HL-60/S4 treated with phorbol 12-myristate 13-acetate at 8.2 ng/mL for 4 days and 3 days (cell line): ENCODE data around the gene UXS1.

ENCODE experiments used
- in situ Hi-C: fragments of 300-500 bp; cut with MboI; formaldehyde crosslinking; loops from 2 replicates; pipeline ENCODE4 v1.15.0; 2022; ENCODE audit warnings: low sequenced_read_pairs

The UXS1 gene

GRCh38 chr2:106161938-106162820 lies 31.9 kb downstream of the UXS1 start:
- in situ Hi-C loops = no loop called here

- in situ Hi-C loops = no loop called here
Observed at GRCh38 chr2:106161341-106161740, 32.8 kb downstream of the UXS1 start.

- in situ Hi-C loops = no loop called here
Observed at GRCh38 chr2:106160786-106161261, 33.3 kb downstream of the UXS1 start.

- in situ Hi-C loops = no loop called here
Observed at GRCh38 chr2:106159866-106160785, 34.0 kb downstream of the UXS1 start.

- in situ Hi-C loops = no loop called here
Observed at GRCh38 chr2:106158871-106159270, 35.2 kb downstream of the UXS1 start.

- in situ Hi-C loops = no loop called here
Observed at GRCh38 chr2:106158131-106158530, 36.0 kb downstream of the UXS1 start.

GRCh38 chr2:106157416-106157815 lies 36.7 kb downstream of the UXS1 start:
- in situ Hi-C loops = no loop called here

GRCh38 chr2:106156305-106157296 lies 37.5 kb downstream of the UXS1 start:
- in situ Hi-C loops = no loop called here

GRCh38 chr2:106153781-106154180 lies 40.3 kb downstream of the UXS1 start:
- in situ Hi-C loops = no loop called here

- in situ Hi-C loops = no loop called here
Observed at GRCh38 chr2:106147665-106148064, 46.4 kb downstream of the UXS1 start.

GRCh38 chr2:106147159-106147558 lies 46.9 kb downstream of the UXS1 start:
- in situ Hi-C loops = no loop called here

- in situ Hi-C loops = no loop called here
Observed at GRCh38 chr2:106144621-106145331, 49.3 kb downstream of the UXS1 start.

GRCh38 chr2:106143495-106144215 lies 50.4 kb downstream of the UXS1 start:
- in situ Hi-C loops = no loop called here

GRCh38 chr2:106142683-106143082 lies 51.4 kb downstream of the UXS1 start:
- in situ Hi-C loops = no loop called here

- in situ Hi-C loops = no loop called here
Observed at GRCh38 chr2:106140913-106141312, 53.2 kb downstream of the UXS1 start.

GRCh38 chr2:106140113-106140512 lies 54.0 kb downstream of the UXS1 start:
- in situ Hi-C loops = no loop called here

GRCh38 chr2:106139238-106139935 lies 54.7 kb downstream of the UXS1 start:
- in situ Hi-C loops = no loop called here

- in situ Hi-C loops = no loop called here
Observed at GRCh38 chr2:106138543-106139237, 55.4 kb downstream of the UXS1 start.
